Right lobe of liver (tissue), 4 donors: ENCODE measurements around the gene DNMBP.

ENCODE experiments used
- CTCF ChIP-seq, 4 donors: fragments of 200-600 bp in 3 of 4; fragments of 450-650 bp in 1 of 4; IDR thresholded peaks; one replicate each; pipeline versions ENCODE4 v1.5.1 to v1.8.0; 2016 to 2022; ENCODE audit warnings: antibody characterized with exemption in 4 of 4, mild to moderate bottlenecking in 2 of 4
- POLR2A ChIP-seq: fragments of 450-650 bp; IDR thresholded peaks from one replicate; pipeline ENCODE4 v1.6.1; 2017; ENCODE audit warnings: antibody characterized with exemption, mild to moderate bottlenecking
- donor health status: DM: no; HTN: no; CAD: no.
- donor health status: DM: no; HTN: no; CAD: no.
- donor health status: DM: no; HTN: yes; CAD: no.

- TF ChIP-seq CTCF (IDR thresholded peaks at IDR 0.05) (no peak), POLR2A (no peak)
These were observed 31.8 kb downstream of the DNMBP start for GRCh38 chr10:99977916-99978315.
